Liver (tissue), 9 donors: ENCODE data around the gene CNOT11. TPM values are rescaled to one million over a fixed set of nuclear protein-coding genes. Genes with fewer than 3 reads are reported as not detected.

Source experiments
- DNase-seq: peaks from one replicate; pipeline ENCODE4 v3.0.0-alpha.2; 2017; ENCODE audit warnings: low spot score
- H3K27ac ChIP-seq, 2 donors: one replicate each; pipeline ENCODE4 v1.7.0; 2013; ENCODE audit warnings: inconsistent platforms in 2 of 2, low read length in 2 of 2, control low read depth in 1 of 2, low read depth in 1 of 2, mild to moderate bottlenecking in 1 of 2
- H3K27me3 ChIP-seq, 4 donors: one replicate each; pipeline versions ENCODE4 v1.6.1 to v1.7.0; 2013; ENCODE audit warnings: low read length in 3 of 4, inconsistent platforms in 1 of 4, mild to moderate bottlenecking in 1 of 4, moderate library complexity in 1 of 4; ENCODE audit not compliant: control insufficient read depth in 4 of 4, insufficient read depth in 4 of 4
- H3K36me3 ChIP-seq, 4 donors: one replicate each; pipeline versions ENCODE4 v1.6.1 to v1.7.0; 2013; ENCODE audit warnings: low read length in 3 of 4, mild to moderate bottlenecking in 3 of 4, low read depth in 1 of 4, moderate library complexity in 1 of 4; ENCODE audit not compliant: control insufficient read depth in 4 of 4, insufficient read depth in 3 of 4
- H3K4me1 ChIP-seq, 4 donors: one replicate each; pipeline versions ENCODE4 v1.6.1 to v1.7.0; 2013; ENCODE audit warnings: low read length in 3 of 4, mild to moderate bottlenecking in 3 of 4, moderate library complexity in 1 of 4; ENCODE audit not compliant: control insufficient read depth in 4 of 4, insufficient read depth in 4 of 4
- H3K4me3 ChIP-seq, 3 donors: one replicate each; pipeline versions ENCODE4 v1.6.1 to v1.7.0; 2013; ENCODE audit warnings: low read length in 3 of 3, control low read depth in 1 of 3, low read depth in 1 of 3, mild to moderate bottlenecking in 1 of 3
- H3K9ac ChIP-seq, 2 donors: one replicate each; pipeline ENCODE4 v1.7.0; 2013; ENCODE audit warnings: low read length in 2 of 2, mild to moderate bottlenecking in 2 of 2, moderate library complexity in 2 of 2, control low read depth in 1 of 2, low read depth in 1 of 2
- H3K9me3 ChIP-seq, 4 donors: one replicate each; pipeline versions ENCODE4 v1.6.1 to v1.7.0; 2013; ENCODE audit warnings: low read length in 3 of 4; ENCODE audit not compliant: control insufficient read depth in 4 of 4
- ATF3 ChIP-seq: IDR thresholded peaks from 2 replicates; pipeline ENCODE4 v1.6.1; 2016; ENCODE audit warnings: antibody characterized with exemption
- CTCF ChIP-seq: fragments of 150-350 bp; IDR thresholded peaks from 2 replicates; pipeline ENCODE4 v1.5.1; 2017; ENCODE audit warnings: improper control_type of control experiment, low read depth, low read length; ENCODE audit not compliant: missing input control
- EGR1 ChIP-seq, 2 donors: IDR thresholded peaks; 2 replicates each; pipeline ENCODE4 v1.6.1; 2016 to 2018; ENCODE audit warnings: antibody characterized with exemption in 2 of 2, low read depth in 2 of 2
- FOXA1 ChIP-seq: IDR thresholded peaks from 2 replicates; pipeline ENCODE4 v1.6.1; 2016; ENCODE audit warnings: antibody characterized with exemption
- FOXA2 ChIP-seq: IDR thresholded peaks from 2 replicates; pipeline ENCODE4 v1.6.1; 2016; ENCODE audit warnings: antibody characterized with exemption
- GABPA ChIP-seq, 2 donors: IDR thresholded peaks in 1 of 2; conservative IDR thresholded peaks in 1 of 2; 2 replicates each; pipeline ENCODE4 v1.6.1; 2016; ENCODE audit warnings: antibody characterized with exemption in 2 of 2, mild to moderate bottlenecking in 1 of 2, moderate library complexity in 1 of 2
- HNF4A ChIP-seq, 2 donors: conservative IDR thresholded peaks; 2 replicates each; pipeline ENCODE4 v1.6.1; 2016; ENCODE audit warnings: antibody characterized with exemption in 2 of 2, mild to moderate bottlenecking in 2 of 2
- HNF4G ChIP-seq: IDR thresholded peaks from 2 replicates; pipeline ENCODE4 v1.6.1; 2016; ENCODE audit warnings: antibody characterized with exemption
- JUND ChIP-seq, 2 donors: IDR thresholded peaks; 2 replicates each; pipeline ENCODE4 v1.6.1; 2016; ENCODE audit warnings: antibody characterized with exemption in 2 of 2
- MAX ChIP-seq: IDR thresholded peaks from 2 replicates; pipeline ENCODE4 v1.6.1; 2016; ENCODE audit warnings: antibody characterized with exemption
- NR2F2 ChIP-seq: IDR thresholded peaks from 2 replicates; pipeline ENCODE4 v1.6.1; 2016; ENCODE audit warnings: antibody characterized with exemption
- RAD21 ChIP-seq, 2 donors: IDR thresholded peaks; 2 replicates each; pipeline ENCODE4 v1.6.1; 2016; ENCODE audit warnings: antibody characterized with exemption in 2 of 2, mild to moderate bottlenecking in 2 of 2
- REST ChIP-seq: IDR thresholded peaks from 2 replicates; pipeline ENCODE4 v1.6.1; 2016; ENCODE audit warnings: antibody characterized with exemption, mild to moderate bottlenecking
- RXRA ChIP-seq, 2 donors: IDR thresholded peaks; 2 replicates each; pipeline ENCODE4 v1.6.1; 2017 to 2018; ENCODE audit warnings: antibody characterized with exemption in 2 of 2, mild to moderate bottlenecking in 1 of 2
- SP1 ChIP-seq: IDR thresholded peaks from 2 replicates; pipeline ENCODE4 v1.6.1; 2018; ENCODE audit warnings: antibody characterized with exemption, mild to moderate bottlenecking
- TAF1 ChIP-seq: conservative IDR thresholded peaks from 2 replicates; pipeline ENCODE4 v1.6.1; 2016; ENCODE audit warnings: antibody characterized with exemption, mild to moderate bottlenecking
- YY1 ChIP-seq: IDR thresholded peaks from 2 replicates; pipeline ENCODE4 v1.6.1; 2016; ENCODE audit warnings: antibody characterized with exemption, mild to moderate bottlenecking
- ZBTB33 ChIP-seq: IDR thresholded peaks from 2 replicates; pipeline ENCODE4 v1.6.1; 2016; ENCODE audit warnings: antibody characterized with exemption
- WGBS: extraction: QIAGEN DNeasy Blood & Tissue Kit; methylation state at CpG from one replicate; pipeline ENCODE4 v1.1.7; 2013; 5-methylcytosine and 5-hydroxymethylcytosine counted together
- polyA plus RNA-seq, 2 donors: library from polyadenylated mRNA; stranded (reverse) in 1 of 2; unstranded in 1 of 2; fragments of 200-250 nt in 1 of 2; fragments of >200 nt in 1 of 2; fragmentation: Nextera tagmentation in 1 of 2; extraction: Ambion mirVana in 1 of 2; gene quantifications; one replicate each; pipeline versions ENCODE4 v1.2.1 to v1.2.3, GENCODE V29; 2013 to 2015
- total RNA-seq, 2 donors: library from RNA; depleted of rRNA; stranded (reverse); fragments of >200 nt; gene quantifications; one replicate each; pipeline ENCODE4 v1.2.3, GENCODE V29; 2014
- donor health status: healthy.
- donor health status: healthy.
- donor health status: healthy.
- donor health status: healthy.
- donor health status: healthy.

The CNOT11 gene
- total and polyA plus RNA-seq, 4 donors, result 9.8 to 14.3 (median 13.5) TPM

- TF ChIP-seq HNF4G, result no peak
- no peak for TF ChIP-seq CTCF
- TF ChIP-seq HNF4A (conservative IDR thresholded peaks at IDR 0.05), result no peak
- TF ChIP-seq FOXA2, result no peak
- no peak for TF ChIP-seq RXRA (IDR thresholded peaks at IDR 0.05)
- no peak for TF ChIP-seq ATF3
- TF ChIP-seq FOXA1, result no peak
- TF ChIP-seq JUND (IDR thresholded peaks at IDR 0.05), result no peak
- no peak for TF ChIP-seq GABPA (IDR thresholded peaks at IDR 0.05 in 1 of 2, conservative IDR thresholded peaks at IDR 0.05 in 1 of 2)
- no peak for TF ChIP-seq NR2F2
- no peak for TF ChIP-seq YY1
- TF ChIP-seq RAD21 (IDR thresholded peaks at IDR 0.05), result no peak
- TF ChIP-seq TAF1, result no peak
- no peak for TF ChIP-seq MAX
- TF ChIP-seq SP1, result no peak
- TF ChIP-seq ZBTB33, result no peak
- TF ChIP-seq REST, result no peak
- TF ChIP-seq EGR1 (IDR thresholded peaks at IDR 0.05; ENCODE audit: low read depth in 2 of 2), result no peak
- H3K27me3 ChIP-seq, result no peaks in the 10 kb centered on the region
- DNase-seq, result no peak
- H3K9ac ChIP-seq, result no peak overlapping the region
- H3K4me3 ChIP-seq, result no peak overlapping the region
- 92% methylated on average over 8 of the region's 8 CpGs for WGBS
- H3K9me3 ChIP-seq, result no peaks in the 10 kb centered on the region
- H3K27ac ChIP-seq, result no peak overlapping the region
- peaks cover 6 to 48% (median 42%) of the 10 kb centered on the region in 4 donors for H3K36me3 ChIP-seq
- H3K4me1 ChIP-seq, result peaks cover 0 to 6% (median 4%) of the 10 kb centered on the region in 4 donors
These were observed 20.4 kb downstream of the CNOT11 start for GRCh38 chr2:101273056-101273455.
